GM10248 (cell line): Measurements from ENCODE around the gene ARHGAP18.
A peak's percentile ranks its signal among the peaks of the same experiment; 100 is the strongest.

Experiments
- CTCF ChIA-PET: fragments of 300-600 bp; sonication (Branson Sonifier 250); formaldehyde crosslinking; extraction: SDS; loops from one replicate; lab custom pipeline; 2021; ENCODE audit warnings: antibody characterized with exemption; lab: Yijun Ruan, JAX
- POLR2A ChIA-PET: fragments of 350-650 bp; sonication (Branson Sonifier 250); formaldehyde crosslinking; extraction: SDS; loops from one replicate; lab custom pipeline; 2020; ENCODE audit warnings: antibody characterized with exemption; lab: Yijun Ruan, JAX
- DNase-seq: peaks from one replicate; pipeline ENCODE4 v3.0.0; 2012; ENCODE audit errors: extremely low spot score
- TF ChIP-seq, protein P1 (sequence below): IDR thresholded peaks from 2 replicates; pipeline ENCODE4 v1.5.1; 2012; ENCODE audit warnings: mild to moderate bottlenecking, low read depth; ENCODE audit errors: extremely low read depth, missing control alignments, control extremely low read depth

The ARHGAP18 gene

GRCh38 chr6:129749749-129750120, 39.8 kb upstream of the ARHGAP18 start:
- no peak for DNase-seq
- TF ChIP-seq, protein P1, sequence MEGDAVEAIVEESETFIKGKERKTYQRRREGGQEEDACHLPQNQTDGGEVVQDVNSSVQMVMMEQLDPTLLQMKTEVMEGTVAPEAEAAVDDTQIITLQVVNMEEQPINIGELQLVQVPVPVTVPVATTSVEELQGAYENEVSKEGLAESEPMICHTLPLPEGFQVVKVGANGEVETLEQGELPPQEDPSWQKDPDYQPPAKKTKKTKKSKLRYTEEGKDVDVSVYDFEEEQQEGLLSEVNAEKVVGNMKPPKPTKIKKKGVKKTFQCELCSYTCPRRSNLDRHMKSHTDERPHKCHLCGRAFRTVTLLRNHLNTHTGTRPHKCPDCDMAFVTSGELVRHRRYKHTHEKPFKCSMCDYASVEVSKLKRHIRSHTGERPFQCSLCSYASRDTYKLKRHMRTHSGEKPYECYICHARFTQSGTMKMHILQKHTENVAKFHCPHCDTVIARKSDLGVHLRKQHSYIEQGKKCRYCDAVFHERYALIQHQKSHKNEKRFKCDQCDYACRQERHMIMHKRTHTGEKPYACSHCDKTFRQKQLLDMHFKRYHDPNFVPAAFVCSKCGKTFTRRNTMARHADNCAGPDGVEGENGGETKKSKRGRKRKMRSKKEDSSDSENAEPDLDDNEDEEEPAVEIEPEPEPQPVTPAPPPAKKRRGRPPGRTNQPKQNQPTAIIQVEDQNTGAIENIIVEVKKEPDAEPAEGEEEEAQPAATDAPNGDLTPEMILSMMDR: no peak
- ChIA-PET POLR2A (no interaction called here), CTCF (interaction anchor here (0.9 to 3.1 kb wide), 12 partner anchors 10 to 272 kb away, joined by 3 to 16 read pairs (median 3); no protein-coding TSS in a partner anchor)

- POLR2A ChIA-PET: no interaction called here
- TF ChIP-seq, protein P1: no peak
- CTCF ChIA-PET: interaction anchor here (0.9 to 3.1 kb wide), 16 partner anchors 9 to 272 kb away, joined by 3 to 16 read pairs (median 4); no protein-coding TSS in a partner anchor
- DNase-seq: no peak
Measured at GRCh38 chr6:129748901-129749748, 39.1 kb upstream of the ARHGAP18 start.

DNA sequence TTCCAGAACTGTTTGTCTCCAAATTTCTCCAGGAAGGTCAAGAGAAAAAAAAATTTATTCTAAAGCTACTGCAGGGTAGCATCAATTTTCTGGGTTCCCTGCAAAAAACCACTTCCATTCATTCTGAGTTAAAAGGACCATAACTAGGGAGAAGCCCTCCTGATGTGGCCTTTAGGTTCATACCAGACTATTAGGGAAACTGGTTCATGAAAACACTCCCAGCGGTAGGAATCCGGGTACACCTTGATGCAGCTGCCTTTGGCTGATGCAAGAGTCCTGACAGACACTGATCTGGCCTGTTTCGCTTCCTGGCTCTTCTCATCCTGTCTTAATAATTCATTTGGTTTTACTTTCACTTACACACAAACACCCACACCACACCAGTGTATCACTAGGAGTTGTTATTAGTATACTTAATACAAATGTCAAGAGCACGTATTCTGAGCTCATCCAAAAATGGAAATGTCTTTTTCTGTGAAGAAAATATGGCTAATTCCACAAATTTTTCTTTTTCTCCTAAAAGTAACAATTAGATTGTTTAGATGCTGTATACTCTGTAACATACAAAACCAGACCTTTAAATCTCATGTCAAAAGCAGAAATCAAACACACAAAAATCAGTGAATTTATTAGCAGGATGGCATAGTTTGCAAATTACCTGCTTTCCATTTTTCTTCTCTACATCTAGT, 38.4 kb upstream of the ARHGAP18 start:
- peak; percentile 59 for DNase-seq
- ChIA-PET CTCF (interaction anchor here (0.7 to 3.1 kb wide), 11 partner anchors 10 to 149 kb away, joined by 3 to 16 read pairs (median 4); no protein-coding TSS in a partner anchor), POLR2A (no interaction called here)
- TF ChIP-seq, protein P1: no peak

DNA sequence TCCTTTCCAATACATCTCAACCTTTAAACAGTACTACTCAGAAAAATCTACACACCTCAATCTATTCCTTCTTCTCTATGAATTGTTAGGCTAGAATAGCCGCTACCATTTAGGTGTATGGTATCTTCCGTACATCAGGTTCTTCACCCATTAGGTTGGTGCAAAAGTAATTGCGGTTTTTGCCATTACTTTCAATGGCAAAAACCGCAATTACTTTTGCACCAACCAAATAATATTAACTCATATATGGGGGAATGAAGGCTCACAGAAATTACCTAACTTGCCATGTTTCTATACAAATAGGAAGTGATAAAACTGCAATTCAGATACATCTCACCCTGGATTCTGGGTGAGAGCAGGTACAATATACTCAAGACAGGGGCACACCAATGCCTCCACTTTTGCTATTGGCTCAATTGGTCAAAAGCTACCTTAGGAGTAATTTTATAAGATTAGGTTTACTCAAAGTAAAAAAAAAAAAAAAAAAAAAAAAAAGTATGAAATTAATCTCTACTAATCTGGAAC, 37.7 kb upstream of the ARHGAP18 start:
- CTCF ChIA-PET: interaction anchor here (0.7 to 3.1 kb wide), 10 partner anchors 9 to 148 kb away, joined by 3 to 16 read pairs (median 4); no protein-coding TSS in a partner anchor
- TF ChIP-seq, protein P1: no peak
- no peak for DNase-seq
- POLR2A ChIA-PET: no interaction called here

DNA sequence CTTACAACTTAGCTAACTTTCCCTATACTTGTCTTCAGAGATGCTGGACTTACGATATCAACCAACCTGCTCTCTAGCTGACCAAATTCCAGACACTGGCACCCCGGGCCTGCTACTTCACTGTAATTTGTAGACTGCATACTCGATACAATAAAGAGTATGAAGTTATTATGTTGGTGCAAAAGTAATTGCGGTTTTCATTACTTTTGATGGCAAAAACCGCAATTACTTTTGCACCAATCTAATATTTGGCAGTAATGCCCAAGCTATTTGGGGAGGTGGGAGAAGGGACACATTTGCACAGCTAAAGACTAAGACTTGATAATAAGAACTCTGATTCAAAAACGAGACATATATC, 34.9 kb upstream of the ARHGAP18 start:
- CTCF ChIA-PET: interaction anchor here (0.7 to 8.2 kb wide), 17 partner anchors 8 to 246 kb away, joined by 3 to 86 read pairs (median 4); no protein-coding TSS in a partner anchor
- TF ChIP-seq, protein P1: no peak
- POLR2A ChIA-PET: no interaction called here
- no peak for DNase-seq
